ENCODE results near the gene MEST.

DNA sequence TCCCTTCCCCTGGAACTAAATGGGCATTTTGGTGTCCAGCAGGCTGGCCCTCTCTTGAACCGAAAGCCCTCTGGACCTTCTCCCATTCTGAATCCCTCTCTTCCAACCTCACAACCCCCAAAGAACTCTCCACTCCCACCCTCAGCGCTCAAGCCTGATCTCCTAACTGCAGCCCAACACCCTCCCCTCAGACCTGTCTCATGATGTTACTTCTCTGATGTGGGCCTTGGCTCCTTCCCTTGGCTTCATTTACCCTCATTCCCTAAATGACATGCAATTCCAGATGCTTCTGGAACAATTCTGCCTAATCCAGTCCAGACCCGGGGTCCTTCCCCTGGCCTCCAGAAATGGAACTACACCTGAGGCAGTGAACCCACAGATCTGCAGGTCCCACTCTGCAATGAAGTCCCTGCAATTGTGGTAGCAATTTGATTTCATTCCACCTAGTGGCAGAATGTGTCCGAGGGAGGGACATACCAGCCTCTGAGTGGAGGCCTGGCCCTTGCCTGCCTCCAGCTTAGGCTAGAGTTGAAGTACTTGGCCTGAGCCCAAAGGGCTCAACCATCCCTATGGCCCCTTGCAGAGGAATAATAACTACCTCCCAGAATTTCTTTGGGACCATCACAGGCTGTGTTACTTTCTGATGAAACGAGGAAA, 47.0 kb upstream of the MEST start:
- TF ChIP-seq POLR2A (IDR thresholded peaks at IDR 0.05; ENCODE audit: low read depth, low read length) (no peak), POLR2AphosphoS5 (IDR thresholded peaks at IDR 0.05; ENCODE audit: low read depth, low read length) (no peak)

All from GM12891 (cell line).